Activated CD8-positive, alpha-beta memory T cell treated with anti-CD3 and anti-CD28 coated beads for 1 hour (primary cell): ENCODE data around the gene PARD3.

Experiments used
- DNase-seq, 2 donors: peaks; one replicate each; pipeline ENCODE4 v3.0.0-alpha.2; 2020; ENCODE audit warnings: low read depth in 1 of 2; ENCODE audit errors: extremely low read depth in 1 of 2

PARD3 gene

GRCh38 chr10:34334908-34335307 lies 480.2 kb downstream of the PARD3 start:
- no peak for DNase-seq

GRCh38 chr10:34333513-34333912 lies 481.6 kb downstream of the PARD3 start:
- DNase-seq, result no peak

GRCh38 chr10:34327184-34327583 lies 487.9 kb downstream of the PARD3 start:
- no peak for DNase-seq

- DNase-seq, result no peak
Measured at GRCh38 chr10:34323192-34323591, 491.9 kb downstream of the PARD3 start.

- DNase-seq, result no peak
Measured at GRCh38 chr10:34320265-34320664, 494.8 kb downstream of the PARD3 start.

- DNase-seq, result no peak
Measured at GRCh38 chr10:34319197-34319846, 495.8 kb downstream of the PARD3 start.

- DNase-seq, result no peak
Measured at GRCh38 chr10:34316154-34316553, 498.9 kb downstream of the PARD3 start.

GRCh38 chr10:34314457-34314856 lies 500.6 kb downstream of the PARD3 start:
- DNase-seq, result no peak

- no peak for DNase-seq
Measured at GRCh38 chr10:34313888-34314287, 501.2 kb downstream of the PARD3 start.

- no peak for DNase-seq
Measured at GRCh38 chr10:34313353-34313752, 501.7 kb downstream of the PARD3 start.

- no peak for DNase-seq
Measured at GRCh38 chr10:34311679-34312078, 503.4 kb downstream of the PARD3 start.

GRCh38 chr10:34310234-34310633 lies 504.9 kb downstream of the PARD3 start:
- no peak for DNase-seq

- DNase-seq, result no peak
Measured at GRCh38 chr10:34305189-34305588, 509.9 kb downstream of the PARD3 start.

- DNase-seq, result no peak
Measured at GRCh38 chr10:34303022-34303421, 512.1 kb downstream of the PARD3 start.

- no peak for DNase-seq
Measured at GRCh38 chr10:34299105-34299611, 515.9 kb downstream of the PARD3 start.

GRCh38 chr10:34298346-34298818 lies 516.7 kb downstream of the PARD3 start:
- no peak for DNase-seq

GRCh38 chr10:34297541-34298345 lies 517.4 kb downstream of the PARD3 start:
- DNase-seq, result no peak

- DNase-seq, result no peak
Measured at GRCh38 chr10:34295142-34295548, 520.0 kb downstream of the PARD3 start.

- DNase-seq, result no peak
Measured at GRCh38 chr10:34294137-34294536, 521.0 kb downstream of the PARD3 start.

GRCh38 chr10:34292675-34293074 lies 522.4 kb downstream of the PARD3 start:
- no peak for DNase-seq

- no peak for DNase-seq
Measured at GRCh38 chr10:34292194-34292565, 522.9 kb downstream of the PARD3 start.
